GM19351 (cell line): ENCODE results near the gene CWC27.

ENCODE experiments used
- ATAC-seq: cut with Tn5 transposase; IDR thresholded peaks from one replicate; pipeline ENCODE4 v1.9.1; 2021; ENCODE audit warnings: mild to moderate bottlenecking, moderate library complexity; ENCODE audit not compliant: unreplicated experiment

The CWC27 gene

GRCh38 chr5:65062469-65063083 is 293.8 kb downstream of the CWC27 start:
- ATAC-seq = no peak

- ATAC-seq = no peak
These were observed 296.3 kb downstream of the CWC27 start for GRCh38 chr5:65065001-65065511.

GRCh38 chr5:65066387-65067146 is 297.8 kb downstream of the CWC27 start:
- peak; percentile 54 for ATAC-seq

- no peak for ATAC-seq
These were observed 298.4 kb downstream of the CWC27 start for GRCh38 chr5:65067147-65067506.
